Measurements from ENCODE around the gene SPANXD. TPM values are rescaled to one million over a fixed set of nuclear protein-coding genes. Genes with fewer than 3 reads are reported as not detected.

The SPANXD gene
- total RNA-seq, 1 donor from 2014 or later: not detected

- Mint-ChIP-seq H3K27ac (no peak overlapping the region), H3K4me3 (ENCODE audit: low read depth) (no peak overlapping the region), H3K9me3 (ENCODE audit: low read depth) (peaks cover 10% of the 10 kb centered on the region), H3K27me3 (no peaks in the 10 kb centered on the region), H3K36me3 (ENCODE audit: insufficient read depth) (no peaks in the 10 kb centered on the region), H3K4me1 (ENCODE audit: low read depth) (peaks cover 9% of the 10 kb centered on the region)
- TF ChIP-seq, protein P1, sequence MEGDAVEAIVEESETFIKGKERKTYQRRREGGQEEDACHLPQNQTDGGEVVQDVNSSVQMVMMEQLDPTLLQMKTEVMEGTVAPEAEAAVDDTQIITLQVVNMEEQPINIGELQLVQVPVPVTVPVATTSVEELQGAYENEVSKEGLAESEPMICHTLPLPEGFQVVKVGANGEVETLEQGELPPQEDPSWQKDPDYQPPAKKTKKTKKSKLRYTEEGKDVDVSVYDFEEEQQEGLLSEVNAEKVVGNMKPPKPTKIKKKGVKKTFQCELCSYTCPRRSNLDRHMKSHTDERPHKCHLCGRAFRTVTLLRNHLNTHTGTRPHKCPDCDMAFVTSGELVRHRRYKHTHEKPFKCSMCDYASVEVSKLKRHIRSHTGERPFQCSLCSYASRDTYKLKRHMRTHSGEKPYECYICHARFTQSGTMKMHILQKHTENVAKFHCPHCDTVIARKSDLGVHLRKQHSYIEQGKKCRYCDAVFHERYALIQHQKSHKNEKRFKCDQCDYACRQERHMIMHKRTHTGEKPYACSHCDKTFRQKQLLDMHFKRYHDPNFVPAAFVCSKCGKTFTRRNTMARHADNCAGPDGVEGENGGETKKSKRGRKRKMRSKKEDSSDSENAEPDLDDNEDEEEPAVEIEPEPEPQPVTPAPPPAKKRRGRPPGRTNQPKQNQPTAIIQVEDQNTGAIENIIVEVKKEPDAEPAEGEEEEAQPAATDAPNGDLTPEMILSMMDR (IDR thresholded peaks at IDR 0.05; ENCODE audit: unreplicated experiment): no peak
- DNase-seq (ENCODE audit: low spot score, unreplicated experiment): no peak
Observed at GRCh38 chrX:141714680-141715079, 16.1 kb upstream of the SPANXD start.

DNA sequence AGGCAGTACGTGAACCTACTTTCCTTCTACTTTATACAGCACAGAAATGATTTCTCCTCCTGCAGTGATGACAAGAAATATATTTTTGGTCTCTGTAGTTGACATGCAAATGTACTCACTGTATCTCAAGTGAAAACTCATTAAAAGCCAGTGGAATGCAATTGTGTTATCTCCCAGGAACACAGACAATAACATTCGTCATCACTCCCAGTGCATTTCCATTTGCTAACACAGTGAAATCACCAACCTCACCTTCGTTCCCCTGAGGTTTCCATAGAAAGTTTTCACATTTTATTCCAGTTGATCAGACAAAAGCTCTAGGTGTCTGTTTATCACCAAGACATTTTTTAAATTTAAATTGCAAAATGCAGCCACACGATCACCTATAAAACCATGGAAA is 2.5 kb upstream of the SPANXD start:
- TF ChIP-seq, protein P1 (IDR thresholded peaks at IDR 0.05; ENCODE audit: unreplicated experiment): no peak
- Mint-ChIP-seq H3K4me1 (ENCODE audit: low read depth) (no peaks in the 10 kb centered on the region), H3K27me3 (no peaks in the 10 kb centered on the region), H3K4me3 (ENCODE audit: low read depth) (no peak overlapping the region), H3K9me3 (ENCODE audit: low read depth) (peaks cover 21% of the 10 kb centered on the region), H3K36me3 (ENCODE audit: insufficient read depth) (no peaks in the 10 kb centered on the region), H3K27ac (no peak overlapping the region)
- DNase-seq (ENCODE audit: low spot score, unreplicated experiment): no peak

DNA sequence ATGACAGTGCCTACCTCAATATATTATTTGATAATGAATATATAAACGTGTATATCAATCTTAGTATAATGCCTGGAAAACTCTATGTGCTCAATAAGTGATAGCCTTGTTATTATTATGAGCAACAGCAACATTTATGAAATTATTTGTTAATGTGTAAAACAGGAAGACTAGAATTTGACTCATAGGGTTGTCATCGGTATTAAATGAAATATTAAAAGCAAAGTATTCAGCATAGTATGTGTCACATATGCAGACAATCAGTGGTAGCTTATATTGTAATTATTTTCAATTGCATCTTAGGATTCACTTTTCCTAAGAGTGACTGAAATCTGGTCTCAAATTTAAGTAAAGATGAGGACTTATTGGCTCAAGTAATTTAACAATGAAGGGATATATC is 24.6 kb downstream of the SPANXD start:
- Mint-ChIP-seq H3K27ac (no peak overlapping the region), H3K9me3 (ENCODE audit: low read depth) (peaks cover 17% of the 10 kb centered on the region), H3K4me1 (ENCODE audit: low read depth) (no peaks in the 10 kb centered on the region), H3K27me3 (peaks cover 4% of the 10 kb centered on the region), H3K4me3 (ENCODE audit: low read depth) (no peak overlapping the region), H3K36me3 (ENCODE audit: insufficient read depth) (no peaks in the 10 kb centered on the region)
- TF ChIP-seq, protein P1 (IDR thresholded peaks at IDR 0.05; ENCODE audit: unreplicated experiment): no peak
- DNase-seq (ENCODE audit: low spot score, unreplicated experiment): no peak

DNA sequence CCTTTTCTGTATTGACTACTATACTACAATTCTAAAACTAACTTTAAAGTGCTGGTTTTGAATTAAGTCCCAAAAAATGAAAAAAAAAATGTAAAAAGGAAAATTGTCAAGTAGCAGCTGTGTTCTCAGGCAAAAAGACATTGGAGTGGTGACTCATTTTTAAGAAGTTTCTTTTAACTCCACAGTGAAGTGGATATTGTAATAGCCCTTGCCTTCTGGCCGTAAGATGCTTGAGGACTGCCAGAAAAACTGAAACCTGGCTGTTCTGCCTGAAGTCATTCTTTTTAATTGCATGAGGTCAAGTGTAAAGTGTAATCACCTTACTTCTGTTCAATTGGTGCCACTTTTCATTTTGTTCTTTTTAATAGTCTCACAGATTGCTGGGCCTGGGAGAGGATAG is 28.9 kb downstream of the SPANXD start:
- H3K27me3 Mint-ChIP-seq: peaks cover 12% of the 10 kb centered on the region
- H3K4me3 Mint-ChIP-seq (ENCODE audit: low read depth): no peak overlapping the region
- TF ChIP-seq, protein P1 (IDR thresholded peaks at IDR 0.05; ENCODE audit: unreplicated experiment): no peak
- no peak overlapping the region for H3K27ac Mint-ChIP-seq
- peaks cover 3% of the 10 kb centered on the region for H3K4me1 Mint-ChIP-seq (ENCODE audit: low read depth)
- peaks cover 23% of the 10 kb centered on the region for H3K9me3 Mint-ChIP-seq (ENCODE audit: low read depth)
- no peaks in the 10 kb centered on the region for H3K36me3 Mint-ChIP-seq (ENCODE audit: insufficient read depth)
- no peak for DNase-seq (ENCODE audit: low spot score, unreplicated experiment)

DNA sequence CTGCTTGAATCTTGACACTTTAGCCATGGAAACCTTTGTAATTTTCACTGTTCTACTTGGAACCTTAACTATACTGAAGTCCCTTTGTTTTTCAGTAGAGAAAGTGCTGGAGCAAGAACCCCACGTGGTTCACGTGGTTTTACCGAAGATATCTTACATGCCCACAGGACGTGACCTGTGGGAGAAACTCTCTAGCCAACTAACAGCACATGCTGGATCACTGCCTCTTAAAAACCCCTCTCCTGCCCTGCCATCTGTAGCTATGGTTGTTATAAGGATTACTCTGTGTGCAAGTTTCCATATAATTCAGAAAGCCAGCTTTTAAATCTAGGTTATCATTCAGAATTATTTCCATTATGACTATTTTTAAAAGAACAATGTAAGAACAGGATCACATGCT is 30.2 kb downstream of the SPANXD start:
- Mint-ChIP-seq H3K27me3 (peaks cover 12% of the 10 kb centered on the region), H3K9me3 (ENCODE audit: low read depth) (peaks cover 23% of the 10 kb centered on the region), H3K4me1 (ENCODE audit: low read depth) (peaks cover 3% of the 10 kb centered on the region)

More for the DNA sequence above, 30.2 kb downstream of the SPANXD start:
- H3K4me3 Mint-ChIP-seq (ENCODE audit: low read depth): no peak overlapping the region
- no peak overlapping the region for H3K27ac Mint-ChIP-seq
- TF ChIP-seq, protein P1 (IDR thresholded peaks at IDR 0.05; ENCODE audit: unreplicated experiment): no peak
- DNase-seq (ENCODE audit: low spot score, unreplicated experiment): no peak
- H3K36me3 Mint-ChIP-seq (ENCODE audit: insufficient read depth): no peaks in the 10 kb centered on the region

Data from progenitor cell of endocrine pancreas (in vitro differentiated cells).